ENCODE measurements around the gene SMG5.

DNA sequence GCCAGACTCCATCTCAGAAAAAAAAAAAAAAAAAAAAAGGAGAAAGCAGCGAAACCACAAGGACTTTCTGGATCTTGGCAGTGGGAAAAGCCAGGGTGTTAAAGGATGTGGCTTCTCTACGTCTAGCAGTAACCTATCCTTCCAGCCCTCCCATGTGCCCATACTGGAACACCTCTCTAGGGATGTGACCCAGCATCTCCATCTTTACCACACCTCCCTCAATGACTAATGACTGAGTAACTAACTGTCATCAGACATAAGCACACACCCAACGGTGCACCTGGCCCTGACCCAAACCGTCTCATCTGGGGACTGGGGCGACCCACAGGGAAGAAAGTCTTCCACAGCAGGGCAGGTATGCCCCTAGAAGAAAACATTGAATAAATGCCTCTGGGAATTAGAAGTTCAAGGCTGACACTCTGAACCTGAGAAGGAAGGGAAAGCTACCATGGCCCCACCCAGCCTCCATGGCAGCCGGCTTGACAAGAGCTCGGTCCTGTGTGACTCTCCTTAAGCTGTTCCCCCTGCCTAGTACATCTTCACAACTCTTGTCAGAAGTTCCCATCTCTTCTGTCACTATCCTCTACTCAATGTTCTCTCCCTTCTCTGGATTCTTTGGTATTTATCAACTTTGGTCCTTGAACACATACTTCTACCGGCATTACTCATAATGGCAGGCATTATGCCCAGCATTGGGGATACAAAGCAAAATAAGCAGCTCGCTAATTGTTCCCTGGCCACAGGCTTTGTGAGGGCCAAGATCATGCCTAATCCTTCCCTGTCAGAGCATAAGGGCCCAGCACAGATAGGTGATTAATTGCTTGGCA is 20.0 kb downstream of the SMG5 start:
- TF ChIP-seq, protein P1, sequence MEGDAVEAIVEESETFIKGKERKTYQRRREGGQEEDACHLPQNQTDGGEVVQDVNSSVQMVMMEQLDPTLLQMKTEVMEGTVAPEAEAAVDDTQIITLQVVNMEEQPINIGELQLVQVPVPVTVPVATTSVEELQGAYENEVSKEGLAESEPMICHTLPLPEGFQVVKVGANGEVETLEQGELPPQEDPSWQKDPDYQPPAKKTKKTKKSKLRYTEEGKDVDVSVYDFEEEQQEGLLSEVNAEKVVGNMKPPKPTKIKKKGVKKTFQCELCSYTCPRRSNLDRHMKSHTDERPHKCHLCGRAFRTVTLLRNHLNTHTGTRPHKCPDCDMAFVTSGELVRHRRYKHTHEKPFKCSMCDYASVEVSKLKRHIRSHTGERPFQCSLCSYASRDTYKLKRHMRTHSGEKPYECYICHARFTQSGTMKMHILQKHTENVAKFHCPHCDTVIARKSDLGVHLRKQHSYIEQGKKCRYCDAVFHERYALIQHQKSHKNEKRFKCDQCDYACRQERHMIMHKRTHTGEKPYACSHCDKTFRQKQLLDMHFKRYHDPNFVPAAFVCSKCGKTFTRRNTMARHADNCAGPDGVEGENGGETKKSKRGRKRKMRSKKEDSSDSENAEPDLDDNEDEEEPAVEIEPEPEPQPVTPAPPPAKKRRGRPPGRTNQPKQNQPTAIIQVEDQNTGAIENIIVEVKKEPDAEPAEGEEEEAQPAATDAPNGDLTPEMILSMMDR (conservative IDR thresholded peaks at IDR 0.05) = no peak
- TF ChIP-seq ZFX (IDR thresholded peaks at IDR 0.05) = no peak
